ENCODE measurements around the gene KIAA2012.

GRCh38 chr2:202133909-202134265 lies 60.8 kb downstream of the KIAA2012 start:
- TF ChIP-seq CTCF (IDR thresholded peaks at IDR 0.05; ENCODE audit: low read depth, low read length) (no peak), MAX (IDR thresholded peaks at IDR 0.05; ENCODE audit: low read depth, low read length) (no peak), POLR2A (IDR thresholded peaks at IDR 0.05; ENCODE audit: extremely low read depth, insufficient read length) (no peak)

Data from NB4 (cell line).